OCI-M2 (cell line): ENCODE measurements around the gene PPM1K.
"Not testable (repeated sequence)": the region's sequence is repeated elsewhere in the genome, so short reads cannot be mapped to it uniquely, and the experiment has no call there.

Experiments
- DNase-seq: peaks from one replicate; lab custom pipeline; 2025; ENCODE audit not compliant: unreplicated experiment; lab: John Stamatoyannopoulos, UW

Gene PPM1K

DNA sequence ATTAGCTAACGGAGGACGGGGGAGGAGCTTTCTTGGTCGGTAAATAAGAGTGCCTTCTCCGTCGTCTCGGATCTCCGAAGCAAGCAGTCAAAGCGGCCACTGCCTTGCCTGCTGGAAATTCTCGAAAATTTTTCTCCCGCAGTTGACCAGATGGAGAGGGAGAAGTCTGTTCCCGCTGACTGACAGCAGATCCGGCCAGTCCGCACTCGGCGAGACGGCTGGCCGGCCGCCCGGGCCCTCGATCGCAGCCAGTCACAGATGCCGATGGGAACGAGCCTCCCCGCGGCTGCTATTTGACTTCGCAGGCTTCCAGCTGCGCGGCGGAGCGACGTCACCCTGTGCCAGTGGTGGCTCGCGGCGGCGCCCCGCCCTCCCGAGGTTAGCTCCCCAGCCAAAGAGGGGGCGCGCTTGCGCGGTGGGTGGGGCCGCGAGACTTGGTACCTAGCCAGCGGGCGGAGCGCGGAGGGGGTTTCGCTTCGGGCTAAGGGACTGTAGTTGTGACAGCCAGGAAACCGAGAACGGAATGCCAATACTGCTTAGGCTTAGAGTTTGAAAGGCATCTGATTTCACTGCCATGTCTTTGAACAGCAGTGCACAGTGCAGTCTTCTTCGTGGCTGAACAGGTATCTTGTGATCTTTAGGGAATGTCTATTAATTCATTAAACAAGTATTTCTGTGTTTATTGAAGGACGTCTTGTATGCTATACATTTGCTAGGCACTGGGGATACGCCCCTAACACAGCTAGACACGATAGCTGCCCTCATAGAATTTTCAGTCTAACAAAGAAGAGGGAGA lies at the start of gene PPM1K:
TSS of gene PPM1K (minus strand) at position 123 of the 796 bp plus-strand sequence. CDS start 5,978 bp downstream, outside the sequence.
- DNase-seq: peak; percentile 87

GRCh38 chr4:88333741-88334405 lies 49.5 kb upstream of the PPM1K start:
- DNase-seq: no peak

DNA sequence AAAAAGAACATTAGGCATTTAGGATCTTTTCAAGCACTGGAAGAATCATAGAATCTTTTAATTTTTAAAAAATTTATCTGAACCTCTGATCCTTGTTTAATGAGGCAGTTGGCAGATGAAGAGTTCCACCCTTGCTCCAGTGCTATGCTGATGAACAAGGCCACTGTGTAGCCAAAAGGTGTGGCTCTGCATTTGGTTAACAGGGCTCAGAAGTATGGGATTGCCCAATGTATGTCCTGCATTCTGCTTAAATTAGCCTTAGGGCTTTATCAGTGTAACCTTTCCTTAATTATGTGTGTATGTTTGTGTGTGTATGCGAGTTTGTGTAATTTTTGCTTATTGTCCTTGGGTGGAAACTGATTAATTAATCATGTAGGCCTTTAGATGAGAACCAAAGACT lies 43.3 kb upstream of the PPM1K start:
- no peak for DNase-seq

GRCh38 chr4:88320780-88321373 lies 36.5 kb upstream of the PPM1K start:
- no peak for DNase-seq

DNA sequence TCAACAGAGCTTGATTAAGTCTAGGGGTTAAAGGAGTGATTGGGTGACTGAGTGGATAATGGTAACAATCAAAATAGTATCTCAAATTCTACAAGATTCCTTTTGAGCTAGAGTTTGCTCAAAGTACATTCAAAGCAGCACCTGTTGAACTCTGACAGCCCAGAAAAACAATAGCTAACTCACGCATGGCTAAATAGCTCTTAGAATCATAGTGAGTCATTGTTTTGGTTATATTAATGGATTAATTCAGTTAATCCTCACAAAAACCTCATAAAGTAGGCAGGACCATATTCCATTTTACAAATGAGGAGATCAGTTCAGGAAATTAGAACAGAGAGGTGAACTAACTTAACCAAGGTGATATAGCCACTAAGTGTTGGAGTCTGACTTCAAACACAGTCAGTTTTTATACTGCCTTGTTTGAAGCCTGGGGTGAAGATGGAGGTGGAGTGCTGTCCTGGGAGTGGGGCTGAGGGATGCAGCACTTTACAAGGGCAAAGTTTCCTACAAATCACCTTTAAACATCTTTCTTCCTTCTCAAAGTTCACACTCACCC lies 35.9 kb upstream of the PPM1K start:
- DNase-seq: no peak

DNA sequence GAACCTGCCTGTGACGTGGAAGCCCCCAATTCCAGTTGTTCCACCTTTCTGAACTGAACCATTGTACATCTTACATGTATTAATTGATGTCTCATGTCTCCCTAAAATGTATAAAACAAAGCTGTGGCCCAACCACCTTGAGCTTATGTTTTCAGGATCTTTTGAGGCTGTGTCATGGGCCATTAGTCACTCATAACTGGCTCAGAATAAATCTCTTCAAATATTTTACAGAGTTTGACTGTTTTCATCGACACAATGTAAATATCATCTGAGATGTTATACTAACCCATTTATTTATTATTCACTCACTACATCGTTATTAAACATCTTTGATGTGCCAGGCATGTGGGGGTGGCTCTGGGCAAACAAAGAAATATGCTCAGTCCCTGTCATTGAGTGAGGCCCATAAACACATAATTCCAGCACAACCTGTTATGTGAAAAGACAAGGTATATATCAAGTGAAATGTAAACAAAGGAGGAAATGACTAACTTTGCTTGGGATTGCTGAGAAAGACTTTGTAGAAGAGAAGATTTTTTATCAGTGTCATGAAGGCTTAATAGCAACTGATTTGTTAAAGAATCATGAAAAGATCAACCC lies 34.5 kb upstream of the PPM1K start:
- no peak for DNase-seq

- no peak for DNase-seq
Observed at GRCh38 chr4:88315460-88316017, 31.2 kb upstream of the PPM1K start.

GRCh38 chr4:88313088-88313624 lies 28.8 kb upstream of the PPM1K start:
- not testable (repeated sequence) for DNase-seq

DNA sequence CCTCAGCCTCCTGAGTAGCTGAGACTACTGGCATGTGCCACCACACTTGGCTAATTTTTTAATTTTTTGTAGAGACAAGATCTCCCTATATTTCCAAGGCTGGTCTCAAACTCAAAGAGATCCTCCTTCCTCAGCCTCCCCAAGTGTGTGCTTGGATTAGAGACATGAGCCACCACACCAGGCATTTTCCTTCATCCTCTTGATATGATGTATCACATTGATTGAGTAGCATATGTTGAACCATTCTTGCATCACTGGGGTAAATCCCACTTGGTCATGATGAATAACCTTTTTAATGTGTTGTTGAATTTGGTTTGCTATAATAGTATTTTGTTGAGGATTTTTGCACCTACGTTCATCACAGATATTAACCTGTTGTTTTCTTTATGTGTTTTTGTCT lies 24.2 kb upstream of the PPM1K start:
- DNase-seq: no peak

DNA sequence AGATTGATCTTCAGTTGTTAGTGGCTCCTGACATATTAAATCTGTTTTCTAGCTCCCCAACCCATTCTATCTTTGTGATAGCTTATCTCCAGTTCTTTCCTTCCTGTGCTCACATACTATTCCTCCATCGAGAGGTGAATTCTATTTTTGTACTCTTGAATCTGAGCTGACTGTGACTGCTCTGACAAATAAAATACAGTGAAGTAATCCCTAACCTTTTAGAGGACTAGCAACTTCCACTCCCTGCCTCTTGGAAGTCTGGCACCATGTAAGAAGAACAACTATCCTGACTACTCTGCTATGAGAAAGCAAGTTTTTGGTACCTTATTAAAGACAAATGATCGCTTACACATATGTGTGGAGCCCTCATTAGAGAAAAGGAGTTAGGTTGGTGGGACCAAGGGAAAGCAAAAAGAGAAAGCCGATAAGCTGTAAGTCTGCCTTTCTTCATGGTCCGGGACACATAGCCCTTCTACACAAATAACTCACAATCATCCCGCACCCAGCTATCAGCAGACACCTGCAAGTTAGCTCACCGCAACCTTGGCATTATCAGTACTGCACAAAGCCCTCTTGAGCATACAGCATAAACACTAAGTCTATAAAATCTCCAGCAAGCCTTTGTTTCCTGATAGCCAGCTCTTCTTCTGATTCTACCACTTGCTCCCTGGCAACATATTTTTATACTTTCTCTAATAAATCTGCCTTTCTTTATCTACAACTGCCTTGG lies 13.5 kb upstream of the PPM1K start:
- no peak for DNase-seq

- no peak for DNase-seq
Observed at GRCh38 chr4:88297212-88297516, 12.8 kb upstream of the PPM1K start.

DNA sequence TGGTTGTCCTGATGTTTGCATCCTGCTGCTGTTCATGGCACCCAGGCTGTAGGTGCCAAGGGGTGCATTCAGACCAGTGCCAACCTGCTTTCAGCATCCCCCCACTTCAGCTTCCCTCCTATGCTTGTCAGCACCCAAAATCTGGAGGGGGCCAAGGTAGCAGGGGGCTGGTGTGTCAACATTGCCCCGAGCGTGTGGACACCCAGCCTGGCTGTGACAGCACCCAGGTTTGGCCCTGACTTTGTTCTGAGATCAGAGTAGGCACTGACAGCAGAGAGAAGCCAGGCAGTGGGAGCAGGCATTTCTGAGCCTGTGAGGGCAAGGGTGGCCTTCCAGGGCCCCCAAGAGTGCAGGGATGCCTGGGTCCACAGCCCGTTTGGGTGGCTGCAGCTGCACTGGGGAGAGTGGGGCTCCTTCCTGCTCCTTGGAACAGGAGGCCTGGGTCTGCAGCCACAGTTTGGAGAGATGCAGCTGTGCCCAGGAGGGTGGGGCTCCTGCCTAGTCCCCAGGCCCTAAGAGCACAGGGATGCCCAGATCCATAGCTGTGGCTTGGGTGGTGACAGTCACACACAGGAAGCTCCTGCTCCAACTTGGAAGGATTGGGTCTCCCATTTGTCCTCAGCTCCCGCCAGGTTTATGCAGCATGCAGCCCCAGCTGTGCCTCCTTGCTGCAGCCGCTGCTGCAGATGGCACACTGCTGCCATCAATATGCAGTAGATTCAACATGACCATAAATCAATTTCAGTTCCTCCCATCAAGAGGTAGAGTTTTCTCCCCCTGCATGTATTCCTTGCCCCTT lies 12.3 kb upstream of the PPM1K start:
- no peak for DNase-seq

DNA sequence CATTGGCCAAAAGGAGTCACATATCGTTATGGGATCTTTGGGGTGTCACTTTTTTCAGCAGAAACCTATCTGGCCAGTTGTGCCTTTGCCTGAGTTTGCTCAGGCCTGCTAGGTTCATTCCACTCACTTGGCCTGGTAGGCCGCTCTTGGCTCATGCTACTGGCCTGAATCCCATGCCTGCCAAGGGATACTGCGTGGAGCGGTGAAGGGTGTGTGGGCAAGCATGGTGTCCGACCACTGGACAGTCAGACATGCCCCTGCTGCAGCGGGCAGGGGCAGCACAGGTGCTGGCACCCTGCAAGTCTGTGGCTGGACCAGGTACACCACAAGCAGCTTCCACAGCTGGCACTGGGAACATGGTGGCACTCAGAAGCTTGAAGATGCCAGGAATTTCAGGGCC lies 11.3 kb upstream of the PPM1K start:
- DNase-seq: no peak

DNA sequence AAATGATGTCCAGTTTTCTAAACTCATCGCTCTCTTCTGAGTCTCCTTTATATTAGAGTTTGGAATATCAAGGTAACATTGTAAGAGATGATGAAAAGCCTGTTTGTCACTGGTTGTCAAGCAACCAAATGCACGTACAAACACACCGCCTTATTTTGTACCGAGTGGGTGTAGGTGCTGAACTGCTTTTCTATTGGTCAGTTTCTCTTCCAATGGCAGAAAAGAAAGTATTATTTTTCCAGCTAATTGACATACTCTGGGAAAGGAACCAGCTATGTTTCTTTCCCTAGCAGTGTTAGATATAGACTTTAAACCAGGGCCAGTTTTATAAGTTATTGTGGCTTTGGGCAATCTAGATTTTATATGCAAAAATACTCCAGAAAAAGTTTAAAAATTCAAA lies 6.6 kb upstream of the PPM1K start:
- DNase-seq: no peak

DNA sequence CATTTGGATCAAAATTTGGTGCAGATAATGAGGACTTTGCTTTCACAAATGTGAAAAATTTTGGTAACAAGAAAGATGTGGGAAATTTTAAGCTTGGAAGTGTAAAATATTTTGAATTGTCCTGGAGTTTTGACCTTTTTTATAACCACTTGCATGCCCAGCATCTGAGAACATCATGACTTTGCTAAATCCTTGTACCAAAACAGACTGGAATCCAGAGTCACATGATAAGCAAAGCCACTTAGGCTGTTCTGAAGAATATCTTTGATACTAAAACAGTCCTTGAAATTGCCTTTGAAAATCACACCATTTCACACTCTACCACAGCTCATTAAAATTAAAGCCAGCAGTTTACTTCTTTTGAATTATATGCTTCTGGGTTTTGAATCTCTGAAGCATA lies 2.5 kb upstream of the PPM1K start:
- no peak for DNase-seq

DNA sequence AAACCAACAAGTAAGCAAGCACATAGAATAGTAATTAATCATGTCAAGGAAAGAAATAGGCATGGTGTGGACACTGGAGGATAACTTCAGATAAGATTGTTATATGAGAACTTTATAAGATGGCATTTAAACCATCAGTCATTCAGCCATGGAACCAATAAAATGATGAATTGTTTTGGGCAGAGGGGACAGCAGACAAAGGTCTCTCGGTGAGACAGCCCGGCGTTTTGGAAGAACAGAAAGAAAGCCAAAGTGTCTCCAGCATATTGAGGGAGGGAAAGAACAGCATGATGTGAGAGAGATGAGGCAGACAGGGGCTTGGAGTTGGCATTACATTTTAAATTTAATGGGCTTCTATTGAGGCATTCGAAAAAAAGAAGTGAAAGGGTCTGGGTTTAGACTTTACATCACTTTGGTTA lies 883 bp upstream of the PPM1K start:
- DNase-seq: no peak

DNA sequence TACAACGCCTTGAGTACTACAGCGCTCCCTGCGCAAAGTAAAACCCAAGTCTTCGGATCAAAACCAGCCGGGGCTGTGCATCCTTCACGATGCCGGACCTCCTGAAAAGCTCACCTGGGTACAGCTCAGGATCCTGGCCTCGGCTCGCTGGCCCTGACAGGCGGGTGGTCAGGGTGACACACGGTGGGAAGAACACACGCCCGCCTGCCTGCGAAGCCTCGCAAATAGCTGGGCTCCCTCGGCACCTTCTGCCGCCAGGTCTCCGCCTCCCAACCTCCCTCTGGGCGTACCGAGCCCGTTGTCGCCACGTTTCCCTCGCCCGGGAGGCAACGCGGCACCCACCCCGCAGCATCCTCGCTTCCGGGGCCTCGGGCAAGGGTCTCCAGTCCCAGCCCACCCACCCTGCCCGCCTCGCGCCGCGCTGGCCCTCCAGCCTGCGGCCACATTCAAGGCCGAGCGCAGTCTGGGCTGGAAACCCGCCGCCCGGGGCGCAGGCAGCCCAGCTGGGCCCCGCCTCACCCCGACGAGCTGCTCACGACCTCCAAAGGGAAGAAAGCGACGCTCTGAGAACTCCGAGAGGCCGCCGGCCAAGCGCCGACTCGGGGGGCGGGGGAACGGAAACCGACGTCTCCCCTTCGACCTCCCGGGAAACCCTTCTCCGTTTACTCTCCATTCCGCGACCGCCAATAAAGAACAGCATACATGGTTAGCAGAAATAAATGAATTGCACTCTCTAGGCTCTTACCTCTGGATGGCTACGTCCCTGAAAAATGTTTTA lies 511 bp downstream of the PPM1K start:
- DNase-seq: no peak

- DNase-seq: no peak
Observed at GRCh38 chr4:88280228-88280795, 4.0 kb downstream of the PPM1K start.
